ENCODE results near the gene RASGEF1B. TPM values are rescaled to one million over a fixed set of nuclear protein-coding genes. Genes with fewer than 3 reads are reported as not detected.

Gene RASGEF1B
- total RNA-seq, 1 donor from 2014 or later, result 43.7 TPM

DNA sequence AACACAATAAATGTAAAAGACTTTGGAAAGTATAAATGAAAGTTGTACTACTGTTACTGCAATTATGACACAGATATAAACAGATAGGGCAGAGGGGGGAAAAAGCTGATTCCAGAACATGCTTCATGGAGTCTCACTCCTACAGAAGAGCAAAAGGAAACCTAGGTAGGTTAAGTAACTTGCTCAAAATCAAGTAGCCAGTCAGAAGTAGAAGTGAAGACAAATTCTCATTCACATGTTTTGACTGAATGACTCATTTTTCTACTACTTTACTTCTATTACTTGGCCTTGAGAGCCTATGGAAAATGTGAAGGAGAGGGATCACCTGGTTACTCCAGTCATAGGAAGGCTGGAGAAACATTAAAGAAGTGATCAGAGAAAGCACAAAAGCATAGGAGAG is 23.6 kb upstream of the RASGEF1B start:
- DNase-seq (no peak), ATAC-seq (ENCODE audit: low read depth) (no peak)
- ChIA-PET POLR2A (interaction anchor here (1.2 to 6.8 kb wide), 4 partner anchors 22 to 934 kb away, joined by 3 to 75 read pairs (median 6); partner anchors contain the start of genes HNRNPDL and RASGEF1B), CTCF (no interaction called here)
- Mint-ChIP-seq H3K4me1 (peaks cover 56% of the 10 kb centered on the region), H3K27me3 (no peaks in the 10 kb centered on the region), H3K27ac (peak overlapping the region; percentile 81), H3K9me3 (peaks cover 3% of the 10 kb centered on the region), H3K4me3 (peak overlapping the region; percentile 35), H3K36me3 (ENCODE audit: low read depth) (no peaks in the 10 kb centered on the region)
- intact Hi-C loops (cut with micrococcal nuclease), result loop anchor here (1.0 to 10.0 kb wide), 2 partner anchors 10 to 1619 kb away; partner anchors contain the start of gene PLAC8
- TF ChIP-seq, protein P1, sequence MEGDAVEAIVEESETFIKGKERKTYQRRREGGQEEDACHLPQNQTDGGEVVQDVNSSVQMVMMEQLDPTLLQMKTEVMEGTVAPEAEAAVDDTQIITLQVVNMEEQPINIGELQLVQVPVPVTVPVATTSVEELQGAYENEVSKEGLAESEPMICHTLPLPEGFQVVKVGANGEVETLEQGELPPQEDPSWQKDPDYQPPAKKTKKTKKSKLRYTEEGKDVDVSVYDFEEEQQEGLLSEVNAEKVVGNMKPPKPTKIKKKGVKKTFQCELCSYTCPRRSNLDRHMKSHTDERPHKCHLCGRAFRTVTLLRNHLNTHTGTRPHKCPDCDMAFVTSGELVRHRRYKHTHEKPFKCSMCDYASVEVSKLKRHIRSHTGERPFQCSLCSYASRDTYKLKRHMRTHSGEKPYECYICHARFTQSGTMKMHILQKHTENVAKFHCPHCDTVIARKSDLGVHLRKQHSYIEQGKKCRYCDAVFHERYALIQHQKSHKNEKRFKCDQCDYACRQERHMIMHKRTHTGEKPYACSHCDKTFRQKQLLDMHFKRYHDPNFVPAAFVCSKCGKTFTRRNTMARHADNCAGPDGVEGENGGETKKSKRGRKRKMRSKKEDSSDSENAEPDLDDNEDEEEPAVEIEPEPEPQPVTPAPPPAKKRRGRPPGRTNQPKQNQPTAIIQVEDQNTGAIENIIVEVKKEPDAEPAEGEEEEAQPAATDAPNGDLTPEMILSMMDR (IDR thresholded peaks at IDR 0.05), result no peak

DNA sequence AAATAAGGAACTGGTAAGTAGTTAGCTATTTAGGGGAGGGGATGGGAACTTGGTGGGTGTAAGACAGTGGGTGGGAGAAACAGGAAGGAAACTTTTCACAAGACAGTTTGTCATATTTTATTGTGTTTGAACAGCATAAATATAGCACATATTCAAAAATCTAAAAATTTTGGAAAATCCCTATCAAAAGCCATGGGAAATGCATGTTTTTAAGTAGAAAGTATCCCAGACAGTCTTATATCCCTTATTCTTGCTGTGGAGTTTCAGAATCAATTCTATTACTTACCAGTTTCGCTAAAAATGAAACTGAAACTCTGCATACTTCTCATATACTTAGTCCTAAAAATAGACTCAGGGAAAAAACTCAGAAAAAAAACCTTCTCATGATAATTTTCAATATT is 22.3 kb upstream of the RASGEF1B start:
- Mint-ChIP-seq H3K27ac (peak overlapping the region; percentile 82), H3K27me3 (no peaks in the 10 kb centered on the region), H3K4me3 (peak overlapping the region; percentile 57), H3K4me1 (peaks cover 55% of the 10 kb centered on the region), H3K9me3 (peaks cover 3% of the 10 kb centered on the region), H3K36me3 (ENCODE audit: low read depth) (no peaks in the 10 kb centered on the region)
- intact Hi-C loops (cut with micrococcal nuclease), result loop anchor here (5.0 to 10.0 kb wide), 2 partner anchors 1437 to 1621 kb away; partner anchors contain the start of gene PLAC8
- ChIA-PET CTCF (no interaction called here), POLR2A (interaction anchor here (1.2 to 6.8 kb wide), 3 partner anchors 12 to 68 kb away, joined by 5 to 75 read pairs (median 7); partner anchors contain the start of gene RASGEF1B)
- ATAC-seq (ENCODE audit: low read depth), result peak; percentile 33
- no peak for DNase-seq
- TF ChIP-seq, protein P1 (IDR thresholded peaks at IDR 0.05), result no peak

GRCh38 chr4:81492606-81493230 is 21.0 kb upstream of the RASGEF1B start:
- no peaks in the 10 kb centered on the region for H3K36me3 Mint-ChIP-seq (ENCODE audit: low read depth)
- CTCF ChIA-PET, result interaction anchor here (1.0 to 1.3 kb wide), 3 partner anchors 21 to 69 kb away, joined by 4 to 7 read pairs (median 7); partner anchors contain the start of gene RASGEF1B

DNA sequence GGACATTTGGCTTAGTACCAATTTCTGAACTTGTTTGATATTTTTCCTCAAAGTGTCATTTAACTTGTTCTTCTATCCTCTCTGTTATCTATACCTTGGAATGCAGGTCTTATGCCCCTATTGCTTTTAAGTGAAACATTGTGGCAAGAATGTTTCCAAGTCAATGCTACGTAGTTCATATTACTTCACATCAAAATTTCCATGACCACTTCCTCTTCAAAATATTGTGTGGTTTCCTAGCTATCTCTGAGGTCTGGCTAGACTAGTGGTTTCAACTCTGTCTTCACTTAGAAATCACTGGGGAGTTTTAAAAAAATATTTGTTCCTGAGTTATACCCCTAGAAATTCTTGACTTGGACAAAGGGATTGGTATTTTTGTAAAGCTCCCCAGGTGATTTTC is 20.2 kb upstream of the RASGEF1B start:
- Mint-ChIP-seq H3K4me1 (peaks cover 68% of the 10 kb centered on the region), H3K9me3 (peaks cover 3% of the 10 kb centered on the region), H3K36me3 (ENCODE audit: low read depth) (no peaks in the 10 kb centered on the region), H3K4me3 (peak overlapping the region; percentile 60), H3K27ac (peak overlapping the region; percentile 86), H3K27me3 (no peaks in the 10 kb centered on the region)
- ChIA-PET POLR2A (interaction anchor here (0.9 to 6.8 kb wide), 6 partner anchors 15 to 72 kb away, joined by 4 to 75 read pairs (median 5); partner anchors contain the start of gene RASGEF1B), CTCF (interaction anchor here (1.0 to 1.3 kb wide), 3 partner anchors 20 to 70 kb away, joined by 4 to 7 read pairs (median 7); partner anchors contain the start of gene RASGEF1B)
- TF ChIP-seq, protein P1 (IDR thresholded peaks at IDR 0.05), result no peak
- ATAC-seq (ENCODE audit: low read depth) (peak; percentile 72), DNase-seq (no peak)
- intact Hi-C loops (cut with micrococcal nuclease), result loop anchor here (1.0 to 10.0 kb wide), 7 partner anchors 20 to 1623 kb away; partner anchors contain the start of gene PLAC8

More at GRCh38 chr4:81492606-81493230, 21.0 kb upstream of the RASGEF1B start:
- peak overlapping the region; percentile 86 for H3K27ac Mint-ChIP-seq
- H3K27me3 Mint-ChIP-seq, result no peaks in the 10 kb centered on the region
- POLR2A ChIA-PET, result interaction anchor here (0.7 to 6.8 kb wide), 7 partner anchors 14 to 1622 kb away, joined by 3 to 75 read pairs (median 5); partner anchors contain the start of genes PLAC8 and RASGEF1B
- TF ChIP-seq, protein P1 (IDR thresholded peaks at IDR 0.05), result no peak
- DNase-seq (no peak), ATAC-seq (ENCODE audit: low read depth) (no peak)
- H3K4me3 Mint-ChIP-seq, result no peak overlapping the region
- peaks cover 3% of the 10 kb centered on the region for H3K9me3 Mint-ChIP-seq
- H3K4me1 Mint-ChIP-seq, result peaks cover 66% of the 10 kb centered on the region
- intact Hi-C loops (cut with micrococcal nuclease), result loop anchor here (1.0 to 10.0 kb wide), 7 partner anchors 20 to 1622 kb away; partner anchors contain the start of gene PLAC8
